Activated naive CD4-positive, alpha-beta T cell treated with anti-CD3 and anti-CD28 coated beads, Interleukin-2, amount 10 ng/mL, durations not matched to agents 5 hours and 36 hours (primary cell): ENCODE data around the gene ZNF106. TPM values are rescaled to one million over a fixed set of nuclear protein-coding genes. Genes with fewer than 3 reads are reported as not detected.

Experiments used
- total RNA-seq, 2 experiments: library from RNA; stranded (reverse); gene quantifications; one replicate each; pipeline ENCODE4 v1.2.3, GENCODE V29; 2021

Gene ZNF106
- total RNA-seq: 10 to 100 TPM; 41.8 to 42.5 TPM

GRCh38 chr15:42490671-42491538 is at the start of gene ZNF106:
ZNF106 (minus strand) TSS chr15:42491141; CDS start chr15:42472289, 18,852 bp downstream.

GRCh38 chr15:42495361-42496212 is 4.6 kb upstream of the ZNF106 start, which contains the start of gene SNAP23:
SNAP23 (plus strand) TSS chr15:42495634; CDS start chr15:42511847, 16,213 bp downstream.

Other genes starting within 250 kb of the ZNF106 start
- gene GANC, start 217.9 kb downstream of the ZNF106 start, total RNA-seq: 10 to 100 TPM; 29.7 to 33.8 TPM
- gene TMEM87A, start 217.7 kb downstream of the ZNF106 start, total RNA-seq: 10 to 100 TPM; 41.6 to 42.6 TPM
- 1 to 10 TPM; 5.6 to 6.2 TPM for gene CAPN3, start 131.6 kb downstream of the ZNF106 start, total RNA-seq
- 10 to 100 TPM; 54.2 to 56.8 TPM for gene SNAP23, start 4.5 kb upstream of the ZNF106 start, total RNA-seq
- 10 to 100 TPM; 15.5 to 18.2 TPM for gene LRRC57, start 57.7 kb upstream of the ZNF106 start, total RNA-seq
- gene HAUS2, start 57.7 kb upstream of the ZNF106 start, total RNA-seq: 10 to 100 TPM; 28.9 to 31.5 TPM
- 10 to 100 TPM; 10.4 to 11.0 TPM for gene STARD9, start 84.5 kb upstream of the ZNF106 start, total RNA-seq
- gene CDAN1, start 246.0 kb upstream of the ZNF106 start, total RNA-seq: 10 to 100 TPM; 19.6 to 24.8 TPM